GM12801 (cell line): Measurements from ENCODE around the gene CASZ1.

Source experiments
- CTCF ChIP-seq: IDR thresholded peaks from one replicate; pipeline ENCODE4 v1.5.1; 2011; ENCODE audit warnings: control low read depth; ENCODE audit not compliant: insufficient read length; ENCODE audit errors: extremely low read depth

CASZ1 gene

GRCh38 chr1:10634428-10635084 lies 161.9 kb downstream of the CASZ1 start:
- no peak for TF ChIP-seq CTCF

GRCh38 chr1:10634075-10634427 lies 162.4 kb downstream of the CASZ1 start:
- TF ChIP-seq CTCF = no peak

GRCh38 chr1:10633416-10633815 lies 163.0 kb downstream of the CASZ1 start:
- TF ChIP-seq CTCF = no peak

GRCh38 chr1:10632691-10633090 lies 163.8 kb downstream of the CASZ1 start:
- no peak for TF ChIP-seq CTCF

- TF ChIP-seq CTCF = no peak
These were observed 164.4 kb downstream of the CASZ1 start for GRCh38 chr1:10631811-10632593.

- TF ChIP-seq CTCF = no peak
These were observed 165.2 kb downstream of the CASZ1 start for GRCh38 chr1:10631121-10631810.

GRCh38 chr1:10630661-10631120 lies 165.8 kb downstream of the CASZ1 start:
- no peak for TF ChIP-seq CTCF
